HCT116 (cell line): ENCODE data around the gene VWF.

Experiments
- CBX3 ChIP-seq: IDR thresholded peaks from 2 replicates; pipeline ENCODE4 v1.6.1; 2012; ENCODE audit warnings: low read depth
- EGR1 ChIP-seq: IDR thresholded peaks from 2 replicates; pipeline ENCODE4 v1.6.1; 2012; ENCODE audit warnings: low read depth
- JUND ChIP-seq: IDR thresholded peaks from 2 replicates; pipeline ENCODE4 v1.6.1; 2012
- POLR2AphosphoS5 ChIP-seq: IDR thresholded peaks from 2 replicates; pipeline ENCODE4 v1.6.1; 2011; ENCODE audit warnings: mild to moderate bottlenecking, low read depth, low read length, moderate library complexity
- RAD21 ChIP-seq: IDR thresholded peaks from 2 replicates; pipeline ENCODE4 v1.6.1; 2012; ENCODE audit warnings: low read depth, mild to moderate bottlenecking
- SIN3A ChIP-seq: IDR thresholded peaks from 2 replicates; pipeline ENCODE4 v1.6.1; 2012; ENCODE audit warnings: low read depth
- TF ChIP-seq, protein P1 (sequence below): IDR thresholded peaks from 2 replicates; pipeline ENCODE4 v1.6.1; 2012; ENCODE audit warnings: low read depth
- TF ChIP-seq, protein P2 (sequence below), 3 experiments: fragments of 200-600 bp in 1 of 3; sonication (generic) in 1 of 3; IDR thresholded peaks in 2 of 3; conservative IDR thresholded peaks in 1 of 3; 2 replicates each; pipeline ENCODE4 v1.5.1; 2012 to 2017; ENCODE audit warnings: low read depth in 2 of 3, low read length in 2 of 3, antibody characterized with exemption in 1 of 3, borderline replicate concordance in 1 of 3, control low read depth in 1 of 3, mild to moderate bottlenecking in 1 of 3, mixed read lengths in 1 of 3, mixed run types in 1 of 3, moderate library complexity in 1 of 3; ENCODE audit not compliant: insufficient read depth in 1 of 3

DNA sequence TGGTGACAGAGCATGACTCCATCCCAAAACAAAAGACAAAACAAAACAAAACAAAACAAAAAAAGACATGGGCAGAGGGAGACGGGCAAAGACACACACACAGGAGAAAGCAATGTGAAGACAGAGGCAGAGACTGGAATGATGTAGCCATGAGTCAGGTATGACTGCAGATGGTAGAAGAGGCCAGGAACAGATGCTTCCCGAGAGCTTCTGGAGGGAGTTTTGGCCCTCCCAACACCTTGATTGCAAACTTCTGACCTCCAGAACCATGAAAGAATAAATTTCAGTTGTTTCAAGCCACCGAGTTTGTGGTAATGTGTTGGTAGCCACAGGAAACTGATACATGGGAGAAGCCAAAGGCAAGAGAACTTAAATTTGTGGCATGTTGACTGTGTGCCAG, 27.1 kb downstream of the VWF start:
- TF ChIP-seq, protein P1, sequence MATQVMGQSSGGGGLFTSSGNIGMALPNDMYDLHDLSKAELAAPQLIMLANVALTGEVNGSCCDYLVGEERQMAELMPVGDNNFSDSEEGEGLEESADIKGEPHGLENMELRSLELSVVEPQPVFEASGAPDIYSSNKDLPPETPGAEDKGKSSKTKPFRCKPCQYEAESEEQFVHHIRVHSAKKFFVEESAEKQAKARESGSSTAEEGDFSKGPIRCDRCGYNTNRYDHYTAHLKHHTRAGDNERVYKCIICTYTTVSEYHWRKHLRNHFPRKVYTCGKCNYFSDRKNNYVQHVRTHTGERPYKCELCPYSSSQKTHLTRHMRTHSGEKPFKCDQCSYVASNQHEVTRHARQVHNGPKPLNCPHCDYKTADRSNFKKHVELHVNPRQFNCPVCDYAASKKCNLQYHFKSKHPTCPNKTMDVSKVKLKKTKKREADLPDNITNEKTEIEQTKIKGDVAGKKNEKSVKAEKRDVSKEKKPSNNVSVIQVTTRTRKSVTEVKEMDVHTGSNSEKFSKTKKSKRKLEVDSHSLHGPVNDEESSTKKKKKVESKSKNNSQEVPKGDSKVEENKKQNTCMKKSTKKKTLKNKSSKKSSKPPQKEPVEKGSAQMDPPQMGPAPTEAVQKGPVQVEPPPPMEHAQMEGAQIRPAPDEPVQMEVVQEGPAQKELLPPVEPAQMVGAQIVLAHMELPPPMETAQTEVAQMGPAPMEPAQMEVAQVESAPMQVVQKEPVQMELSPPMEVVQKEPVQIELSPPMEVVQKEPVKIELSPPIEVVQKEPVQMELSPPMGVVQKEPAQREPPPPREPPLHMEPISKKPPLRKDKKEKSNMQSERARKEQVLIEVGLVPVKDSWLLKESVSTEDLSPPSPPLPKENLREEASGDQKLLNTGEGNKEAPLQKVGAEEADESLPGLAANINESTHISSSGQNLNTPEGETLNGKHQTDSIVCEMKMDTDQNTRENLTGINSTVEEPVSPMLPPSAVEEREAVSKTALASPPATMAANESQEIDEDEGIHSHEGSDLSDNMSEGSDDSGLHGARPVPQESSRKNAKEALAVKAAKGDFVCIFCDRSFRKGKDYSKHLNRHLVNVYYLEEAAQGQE = no peak
- no peak for TF ChIP-seq EGR1
- no peak for TF ChIP-seq POLR2AphosphoS5
- no peak for TF ChIP-seq RAD21
- no peak for TF ChIP-seq JUND
- TF ChIP-seq CBX3 = no peak
- TF ChIP-seq SIN3A = no peak
- TF ChIP-seq, protein P2, sequence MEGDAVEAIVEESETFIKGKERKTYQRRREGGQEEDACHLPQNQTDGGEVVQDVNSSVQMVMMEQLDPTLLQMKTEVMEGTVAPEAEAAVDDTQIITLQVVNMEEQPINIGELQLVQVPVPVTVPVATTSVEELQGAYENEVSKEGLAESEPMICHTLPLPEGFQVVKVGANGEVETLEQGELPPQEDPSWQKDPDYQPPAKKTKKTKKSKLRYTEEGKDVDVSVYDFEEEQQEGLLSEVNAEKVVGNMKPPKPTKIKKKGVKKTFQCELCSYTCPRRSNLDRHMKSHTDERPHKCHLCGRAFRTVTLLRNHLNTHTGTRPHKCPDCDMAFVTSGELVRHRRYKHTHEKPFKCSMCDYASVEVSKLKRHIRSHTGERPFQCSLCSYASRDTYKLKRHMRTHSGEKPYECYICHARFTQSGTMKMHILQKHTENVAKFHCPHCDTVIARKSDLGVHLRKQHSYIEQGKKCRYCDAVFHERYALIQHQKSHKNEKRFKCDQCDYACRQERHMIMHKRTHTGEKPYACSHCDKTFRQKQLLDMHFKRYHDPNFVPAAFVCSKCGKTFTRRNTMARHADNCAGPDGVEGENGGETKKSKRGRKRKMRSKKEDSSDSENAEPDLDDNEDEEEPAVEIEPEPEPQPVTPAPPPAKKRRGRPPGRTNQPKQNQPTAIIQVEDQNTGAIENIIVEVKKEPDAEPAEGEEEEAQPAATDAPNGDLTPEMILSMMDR (IDR thresholded peaks at IDR 0.05 in 2 of 3, conservative IDR thresholded peaks at IDR 0.05 in 1 of 3; ENCODE audit: borderline replicate concordance in 1 of 3, insufficient read depth in 1 of 3, low read depth in 2 of 3, low read length in 2 of 3) = no peak
